GM10847 (cell line): ENCODE measurements around the gene THRB.

Experiments
- POLR2A ChIP-seq: IDR thresholded peaks from 2 replicates; pipeline ENCODE4 v1.6.1; 2011; ENCODE audit not compliant: insufficient read length; ENCODE audit errors: extremely low read depth

Gene THRB

GRCh38 chr3:24499991-24500390 lies 5.3 kb upstream of the THRB start:
- TF ChIP-seq POLR2A, result no peak

GRCh38 chr3:24498796-24499195 lies 4.1 kb upstream of the THRB start:
- TF ChIP-seq POLR2A, result no peak

DNA sequence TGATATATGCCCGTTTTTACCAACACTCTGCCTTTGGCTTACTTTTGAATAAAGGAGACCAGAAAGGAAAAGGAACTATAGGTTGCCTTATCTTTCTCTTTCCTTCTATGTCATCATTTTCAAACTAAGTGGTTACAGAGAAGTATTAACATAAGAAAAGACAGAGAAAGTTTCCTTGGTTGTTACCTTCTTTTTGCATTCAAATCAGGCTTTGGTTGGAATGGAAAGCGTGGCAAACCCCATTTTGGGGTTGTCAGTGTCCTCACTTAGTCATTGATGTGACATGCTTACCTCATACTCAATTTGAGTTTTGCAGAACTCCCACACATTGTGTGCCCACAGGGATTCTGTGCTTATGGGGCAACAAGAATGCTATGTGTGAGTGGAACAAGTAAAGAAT lies 3.7 kb upstream of the THRB start:
- no peak for TF ChIP-seq POLR2A

- TF ChIP-seq POLR2A, result no peak
These were observed 3.3 kb upstream of the THRB start for GRCh38 chr3:24497942-24498341.

DNA sequence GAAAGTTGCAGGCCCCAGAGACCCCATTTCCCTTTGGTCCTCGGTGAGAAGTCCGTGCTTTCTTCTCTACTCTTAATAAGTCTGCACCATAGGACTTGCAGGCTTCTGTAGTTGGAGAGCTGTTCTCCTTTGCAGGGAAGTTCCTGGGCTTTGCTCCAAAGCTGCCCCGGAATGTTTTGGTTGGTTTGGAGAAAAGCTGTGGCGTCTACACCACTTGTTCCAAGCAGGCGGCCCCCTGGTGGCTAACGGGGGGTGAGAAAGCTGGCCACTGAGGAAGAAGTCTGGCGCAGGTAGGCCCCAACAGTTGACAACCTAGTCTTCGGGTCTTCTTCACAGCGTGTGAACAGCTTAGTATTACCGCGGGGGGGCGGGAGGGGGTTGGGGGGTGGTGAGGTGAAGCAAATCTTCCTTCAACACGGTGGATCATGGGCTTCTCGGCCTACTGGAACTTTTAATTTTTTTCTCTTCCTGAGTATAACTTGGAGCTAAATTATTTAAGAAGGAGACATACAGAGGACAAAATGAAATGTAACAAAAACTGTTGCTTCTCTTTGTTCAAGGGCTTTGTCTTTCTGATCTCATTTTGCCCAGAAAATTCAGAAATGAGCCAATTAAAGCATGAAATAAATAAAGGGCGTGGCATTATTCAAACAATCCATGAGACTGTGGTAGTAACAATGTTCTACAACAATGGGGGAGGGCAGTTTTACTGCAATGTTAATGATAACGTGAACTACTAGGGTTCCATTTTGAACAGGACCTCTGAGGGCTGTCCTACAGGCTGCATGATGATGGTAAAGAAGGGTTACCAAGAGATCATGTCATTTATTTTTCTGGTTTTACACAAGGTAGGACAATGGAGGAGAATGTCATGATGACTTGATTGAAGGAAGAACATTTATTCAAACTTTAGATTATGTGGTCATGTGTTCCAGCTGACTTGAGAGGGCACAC lies 2.2 kb upstream of the THRB start:
- TF ChIP-seq POLR2A, result no peak

DNA sequence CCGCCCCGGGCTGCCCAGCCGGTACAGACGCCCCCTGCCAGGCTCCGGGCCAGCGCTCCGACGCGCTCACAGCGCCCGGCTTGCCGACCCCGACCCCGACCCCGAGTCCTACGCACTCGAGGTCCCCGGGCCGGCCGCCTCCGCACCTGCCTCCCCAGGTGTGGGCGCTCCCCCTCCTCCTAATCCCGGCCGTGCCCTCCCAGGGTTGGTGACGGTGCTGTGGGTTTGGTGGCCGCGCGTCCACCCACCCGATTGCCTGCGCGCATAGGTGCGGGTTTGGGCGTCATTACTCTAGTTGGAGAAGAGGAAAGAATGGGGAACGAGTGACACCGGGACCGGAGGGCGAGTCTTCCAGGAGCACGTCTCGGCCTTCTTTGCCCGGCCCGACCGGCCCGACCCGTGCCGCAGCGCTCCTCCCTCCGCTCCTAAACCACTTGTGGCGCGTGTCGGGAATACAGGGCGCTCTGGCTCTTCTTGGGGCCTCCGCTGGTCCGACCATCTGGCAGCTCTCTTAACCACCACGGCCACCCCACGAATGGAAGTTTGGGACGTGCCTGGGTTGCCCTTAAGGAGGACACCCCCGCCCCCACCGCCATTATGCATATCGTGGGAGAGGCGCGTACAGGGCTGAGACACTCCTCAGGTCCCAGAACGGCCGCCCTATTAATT lies 810 bp upstream of the THRB start:
- TF ChIP-seq POLR2A, result no peak

- no peak for TF ChIP-seq POLR2A
These were observed 668 bp downstream of the THRB start for GRCh38 chr3:24493746-24494617.

DNA sequence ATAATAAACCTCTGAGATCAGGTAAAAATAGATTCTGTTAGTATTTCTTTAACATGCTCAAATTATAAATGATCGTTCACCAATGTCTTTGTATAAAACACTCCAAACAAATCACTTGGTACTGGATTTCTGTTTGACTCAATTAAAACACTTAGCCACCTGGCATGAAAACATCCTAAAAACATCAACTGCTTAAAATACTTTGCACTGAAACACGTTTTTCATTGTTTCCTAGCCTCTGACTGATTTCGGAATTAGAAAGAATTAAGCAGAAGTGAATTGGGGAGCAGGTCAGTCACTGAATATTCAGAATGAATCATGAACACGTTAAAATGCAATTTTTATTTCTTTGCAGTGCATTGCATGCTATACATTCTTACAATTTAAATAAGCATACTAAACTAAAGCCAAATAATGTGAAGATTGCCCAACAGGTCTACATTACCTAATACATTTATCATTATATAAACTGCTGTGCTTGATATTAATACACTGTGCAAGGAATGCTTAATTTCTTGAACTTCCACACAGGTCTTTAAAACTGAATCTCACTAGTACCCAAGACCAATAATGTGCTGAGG lies 1.6 kb downstream of the THRB start:
- no peak for TF ChIP-seq POLR2A

DNA sequence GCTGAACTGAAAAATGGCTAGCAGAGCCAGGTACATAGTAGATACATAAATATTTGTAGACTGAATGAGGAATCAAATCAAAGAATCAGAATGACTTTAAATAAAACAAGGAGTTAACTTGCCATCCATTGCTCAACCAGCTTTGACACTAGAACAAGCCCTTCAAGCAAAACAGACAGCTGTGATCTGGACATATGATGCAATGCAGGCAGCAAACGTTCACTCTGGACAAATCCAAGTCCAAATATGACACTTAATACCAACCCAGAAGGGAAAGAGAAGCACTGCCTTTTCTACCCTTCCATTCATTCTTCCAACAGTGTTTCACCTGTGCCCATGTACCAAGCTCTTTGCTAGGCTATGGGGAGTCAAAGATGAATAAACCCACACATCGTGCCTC lies 4.5 kb downstream of the THRB start:
- TF ChIP-seq POLR2A, result no peak

- no peak for TF ChIP-seq POLR2A
These were observed 7.1 kb downstream of the THRB start for GRCh38 chr3:24487325-24488262.

GRCh38 chr3:24485511-24485910 lies 9.1 kb downstream of the THRB start:
- no peak for TF ChIP-seq POLR2A

GRCh38 chr3:24483873-24484272 lies 10.8 kb downstream of the THRB start:
- TF ChIP-seq POLR2A, result no peak

DNA sequence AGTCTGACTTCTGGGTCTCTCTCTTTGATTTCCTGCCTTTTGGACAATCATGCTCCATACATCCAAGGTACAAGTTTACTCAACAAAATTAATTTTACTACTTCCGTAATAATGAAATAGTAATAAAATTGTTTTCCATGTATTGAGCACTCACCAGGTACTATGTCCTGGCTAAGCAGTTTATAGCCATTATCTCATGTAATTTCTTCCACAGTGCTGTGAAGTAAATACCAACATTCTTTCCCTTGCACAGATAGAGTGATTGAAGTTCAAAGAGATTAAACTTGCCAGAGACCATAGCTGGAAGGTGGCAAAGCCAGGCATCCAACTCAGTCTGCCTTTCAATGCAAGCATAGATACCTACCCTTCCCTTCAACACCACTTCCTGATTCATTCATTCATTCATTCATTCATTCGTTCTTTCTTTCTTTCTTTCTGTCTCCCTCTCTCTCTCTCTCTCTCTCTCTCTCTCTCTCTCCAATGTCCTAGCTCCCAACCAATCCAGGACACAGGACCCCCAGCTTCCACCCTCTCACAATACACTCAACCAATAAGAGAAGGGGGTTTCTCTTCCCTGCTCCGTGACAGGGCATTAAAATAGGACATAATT lies 12.4 kb downstream of the THRB start:
- TF ChIP-seq POLR2A, result no peak

DNA sequence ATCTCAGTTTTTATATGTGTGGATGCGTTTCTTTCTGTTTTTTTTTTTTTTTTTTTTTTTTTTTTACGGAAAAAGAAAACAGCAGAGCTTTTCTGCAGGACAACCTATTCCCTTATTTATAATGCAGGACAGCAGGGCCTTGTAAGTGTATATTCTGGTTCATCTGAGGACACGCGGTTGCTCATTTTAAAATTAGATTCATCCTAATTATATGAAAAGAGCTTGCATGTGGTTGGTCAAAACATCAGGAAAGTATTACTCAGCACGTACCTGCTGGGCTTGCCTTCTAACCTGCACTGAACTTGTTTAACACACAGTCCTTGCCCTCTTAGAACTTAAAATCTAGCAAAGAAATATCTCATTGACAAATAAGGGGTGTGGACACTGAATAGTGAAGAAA lies 13.5 kb downstream of the THRB start:
- TF ChIP-seq POLR2A, result no peak

- no peak for TF ChIP-seq POLR2A
These were observed 14.2 kb downstream of the THRB start for GRCh38 chr3:24480497-24480896.
